Measurements from ENCODE around the gene TRNT1. TPM values are rescaled to one million over a fixed set of nuclear protein-coding genes. Genes with fewer than 3 reads are reported as not detected.

Gene TRNT1
- total RNA-seq, 3 donors from 2014 or later: 21.5 to 25.1 (median 24.3) TPM

- intact Hi-C loops (cut with DNase I, micrococcal nuclease): no loop called here
- H3K36me3 ChIP-seq (ENCODE audit: low read depth): no peaks in the 10 kb centered on the region
- no peaks in the 10 kb centered on the region for H3K9me3 ChIP-seq
- H3K4me1 ChIP-seq (ENCODE audit: low read depth): no peaks in the 10 kb centered on the region
- ATAC-seq (no peak), DNase-seq (no peak)
- no peak for TF ChIP-seq CTCF (IDR thresholded peaks at IDR 0.05)
- no peak overlapping the region for H3K4me3 ChIP-seq
Observed at GRCh38 chr3:3107858-3108257, 18.9 kb upstream of the TRNT1 start.

GRCh38 chr3:3109407-3110298, 17.1 kb upstream of the TRNT1 start:
- no peak for DNase-seq
- H3K36me3 ChIP-seq (ENCODE audit: low read depth): no peaks in the 10 kb centered on the region
- no peaks in the 10 kb centered on the region for H3K4me1 ChIP-seq (ENCODE audit: low read depth)
- H3K4me3 ChIP-seq: no peak overlapping the region
- no peaks in the 10 kb centered on the region for H3K9me3 ChIP-seq
- intact Hi-C loops (cut with DNase I, micrococcal nuclease): no loop called here
- peak; percentile 8 for ATAC-seq
- no peak for TF ChIP-seq CTCF (IDR thresholded peaks at IDR 0.05)

- ATAC-seq (peak; percentile 73), DNase-seq (no peak)
- H3K9me3 ChIP-seq: no peaks in the 10 kb centered on the region
- intact Hi-C loops (cut with DNase I, micrococcal nuclease): no loop called here
- H3K4me1 ChIP-seq (ENCODE audit: low read depth): no peaks in the 10 kb centered on the region
- H3K36me3 ChIP-seq (ENCODE audit: low read depth): no peaks in the 10 kb centered on the region
- no peak within 1 kb of the TSS for H3K4me3 ChIP-seq
- no peak for TF ChIP-seq CTCF (IDR thresholded peaks at IDR 0.05)
Observed at GRCh38 chr3:3110299-3110630, 16.5 kb upstream of the TRNT1 start, which contains the start of gene IL5RA. TSS of gene IL5RA (minus strand) at chr3:3110374. CDS start at chr3:3104984, 5,390 bp downstream.

- Histone ChIP-seq H3K4me3 (no peak overlapping the region), H3K36me3 (ENCODE audit: low read depth) (no peaks in the 10 kb centered on the region), H3K4me1 (ENCODE audit: low read depth) (no peaks in the 10 kb centered on the region), H3K9me3 (no peaks in the 10 kb centered on the region)
- DNase-seq: no peak
- no peak for TF ChIP-seq CTCF (IDR thresholded peaks at IDR 0.05)
- ATAC-seq: no peak
- intact Hi-C loops (cut with DNase I, micrococcal nuclease): no loop called here
Observed at GRCh38 chr3:3110749-3111361, 15.9 kb upstream of the TRNT1 start.

- Histone ChIP-seq H3K9me3 (no peaks in the 10 kb centered on the region), H3K4me3 (no peak overlapping the region), H3K36me3 (ENCODE audit: low read depth) (no peaks in the 10 kb centered on the region), H3K4me1 (ENCODE audit: low read depth) (no peaks in the 10 kb centered on the region)
- no peak for TF ChIP-seq CTCF (IDR thresholded peaks at IDR 0.05)
- intact Hi-C loops (cut with DNase I, micrococcal nuclease): no loop called here
- ATAC-seq: no peak
- DNase-seq: no peak
Observed at GRCh38 chr3:3113042-3113709, 13.6 kb upstream of the TRNT1 start.

Measured in mucosa of descending colon (tissue), 3 donors.